ENCODE results near the gene SNTA1.

- TF ChIP-seq CTCF (IDR thresholded peaks at IDR 0.05 in 4 of 5, conservative IDR thresholded peaks at IDR 0.05 in 1 of 5), result no peak
- TF ChIP-seq POLR2A (IDR thresholded peaks at IDR 0.05), result no peak
Measured at GRCh38 chr20:33472868-33473435, 29.4 kb upstream of the SNTA1 start.
